IMR-90 (cell line): ENCODE results near the gene RTL1.

Experiments
- CEBPB ChIP-seq: IDR thresholded peaks from 2 replicates; pipeline ENCODE4 v1.6.1; 2012; ENCODE audit warnings: low read depth, low read length, improper control_type of control experiment
- FOS ChIP-seq: fragments of 150-350 bp; IDR thresholded peaks from 2 replicates; pipeline ENCODE4 v1.6.1; 2016; ENCODE audit warnings: low read depth, low read length
- MXI1 ChIP-seq: IDR thresholded peaks from 2 replicates; pipeline ENCODE4 v1.6.1; 2012; ENCODE audit warnings: low read depth, mild to moderate bottlenecking, low read length, moderate library complexity, borderline replicate concordance
- POLR2A ChIP-seq: IDR thresholded peaks from 2 replicates; pipeline ENCODE4 v1.6.1; 2012; ENCODE audit warnings: mild to moderate bottlenecking, low read depth, low read length
- RAD21 ChIP-seq: IDR thresholded peaks from 2 replicates; pipeline ENCODE4 v1.6.1; 2012; ENCODE audit warnings: low read length, improper control_type of control experiment
- RFX5 ChIP-seq: IDR thresholded peaks from 2 replicates; pipeline ENCODE4 v1.8.0; 2012; ENCODE audit warnings: low read depth, mild to moderate bottlenecking, low read length, moderate library complexity
- SMC3 ChIP-seq: fragments of 150-350 bp; IDR thresholded peaks from 2 replicates; pipeline ENCODE4 v1.6.1; 2016; ENCODE audit warnings: low read depth, mild to moderate bottlenecking, antibody characterized with exemption, low read length, moderate library complexity
- TF ChIP-seq, protein P1 (sequence below): conservative IDR thresholded peaks from 2 replicates; pipeline ENCODE4 v1.5.1; 2012; ENCODE audit warnings: mild to moderate bottlenecking, low read depth, low read length, improper control_type of control experiment

DNA sequence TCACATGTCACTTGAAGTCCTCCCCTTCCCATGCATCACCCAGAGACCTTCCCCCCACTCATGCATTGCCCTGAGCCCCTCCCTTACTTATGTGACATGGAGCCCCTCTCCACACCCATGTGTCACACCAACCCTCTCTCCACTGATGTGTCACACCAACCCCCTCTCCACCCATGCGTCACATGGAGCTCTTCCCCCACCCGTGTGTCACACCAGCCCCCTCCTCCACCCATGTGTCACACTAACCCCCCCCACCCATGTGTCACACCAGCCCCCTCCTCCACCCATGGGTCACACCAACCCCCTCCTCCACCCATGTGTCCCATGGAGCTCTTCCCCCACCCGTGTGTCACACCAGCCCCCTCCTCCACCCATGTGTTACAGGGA, 30.4 kb downstream of the RTL1 start:
- no peak for TF ChIP-seq RAD21
- no peak for TF ChIP-seq POLR2A
- TF ChIP-seq FOS: no peak
- TF ChIP-seq, protein P1, sequence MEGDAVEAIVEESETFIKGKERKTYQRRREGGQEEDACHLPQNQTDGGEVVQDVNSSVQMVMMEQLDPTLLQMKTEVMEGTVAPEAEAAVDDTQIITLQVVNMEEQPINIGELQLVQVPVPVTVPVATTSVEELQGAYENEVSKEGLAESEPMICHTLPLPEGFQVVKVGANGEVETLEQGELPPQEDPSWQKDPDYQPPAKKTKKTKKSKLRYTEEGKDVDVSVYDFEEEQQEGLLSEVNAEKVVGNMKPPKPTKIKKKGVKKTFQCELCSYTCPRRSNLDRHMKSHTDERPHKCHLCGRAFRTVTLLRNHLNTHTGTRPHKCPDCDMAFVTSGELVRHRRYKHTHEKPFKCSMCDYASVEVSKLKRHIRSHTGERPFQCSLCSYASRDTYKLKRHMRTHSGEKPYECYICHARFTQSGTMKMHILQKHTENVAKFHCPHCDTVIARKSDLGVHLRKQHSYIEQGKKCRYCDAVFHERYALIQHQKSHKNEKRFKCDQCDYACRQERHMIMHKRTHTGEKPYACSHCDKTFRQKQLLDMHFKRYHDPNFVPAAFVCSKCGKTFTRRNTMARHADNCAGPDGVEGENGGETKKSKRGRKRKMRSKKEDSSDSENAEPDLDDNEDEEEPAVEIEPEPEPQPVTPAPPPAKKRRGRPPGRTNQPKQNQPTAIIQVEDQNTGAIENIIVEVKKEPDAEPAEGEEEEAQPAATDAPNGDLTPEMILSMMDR: no peak
- no peak for TF ChIP-seq MXI1
- no peak for TF ChIP-seq SMC3
- no peak for TF ChIP-seq CEBPB
- TF ChIP-seq RFX5: no peak
